ENCODE measurements around the gene C3orf22. TPM values are rescaled to one million over a fixed set of nuclear protein-coding genes. Genes with fewer than 3 reads are reported as not detected.

C3orf22 gene
- total RNA-seq, 2 experiments from 2014 or later: not detected

Other genes with a start within 250 kb of the C3orf22 start
- gene KLF15, start 201.5 kb downstream of the C3orf22 start, total RNA-seq: not detected
- not detected for gene CFAP100, start 164.0 kb downstream of the C3orf22 start, total RNA-seq
- 10 to 100 TPM; 23.8 to 23.9 TPM for gene ZXDC, start 83.0 kb downstream of the C3orf22 start, total RNA-seq
- gene UROC1, start 41.2 kb downstream of the C3orf22 start, total RNA-seq: not detected
- not detected for gene CHST13, start 34.8 kb downstream of the C3orf22 start, total RNA-seq
- gene TXNRD3, start 96.2 kb upstream of the C3orf22 start, total RNA-seq: under 1 TPM; 0.13 to 0.30 TPM
- gene CHCHD6, start 145.3 kb upstream of the C3orf22 start, total RNA-seq: 1 to 10 TPM; 4.0 to 4.1 TPM

All from activated CD4-positive, alpha-beta memory T cell treated with anti-CD3 and anti-CD28 coated beads, Interleukin-2, amount 10 ng/mL, durations not matched to agents 7 days and 5 days (primary cell).